NCI-H146 treated with DMSO at 0.1 percent for 48 hours (cell line): ENCODE data around the gene GBF1.

Source experiments
- DNase-seq: peaks from one replicate; lab custom pipeline; 2025; ENCODE audit not compliant: unreplicated experiment; lab: John Stamatoyannopoulos, UW

Gene GBF1

GRCh38 chr10:102420181-102420713 lies 174.9 kb downstream of the GBF1 start:
- DNase-seq: no peak

GRCh38 chr10:102420714-102421506 lies 175.6 kb downstream of the GBF1 start, which contains the start of gene FBXL15:
Gene FBXL15, plus strand, starts transcription at chr10:102420836. Its CDS starts 294 bp downstream, at chr10:102421130.
- DNase-seq: peak; percentile 95

- DNase-seq: no peak
Measured at GRCh38 chr10:102421507-102421756, 176.1 kb downstream of the GBF1 start.

GRCh38 chr10:102421757-102422512 lies 176.6 kb downstream of the GBF1 start:
- DNase-seq: no peak

GRCh38 chr10:102422545-102423129 lies 177.3 kb downstream of the GBF1 start:
- DNase-seq: no peak

GRCh38 chr10:102423372-102423968 lies 178.1 kb downstream of the GBF1 start:
- no peak for DNase-seq

- DNase-seq: no peak
Measured at GRCh38 chr10:102424145-102424544, 178.8 kb downstream of the GBF1 start.

GRCh38 chr10:102424916-102425315 lies 179.6 kb downstream of the GBF1 start:
- no peak for DNase-seq

- no peak for DNase-seq
Measured at GRCh38 chr10:102425444-102425843, 180.1 kb downstream of the GBF1 start.

- no peak for DNase-seq
Measured at GRCh38 chr10:102426803-102427287, 181.5 kb downstream of the GBF1 start.

GRCh38 chr10:102429468-102429867 lies 184.1 kb downstream of the GBF1 start:
- DNase-seq: no peak

- no peak for DNase-seq
Measured at GRCh38 chr10:102431452-102432124, 186.3 kb downstream of the GBF1 start.
